Measurements from ENCODE around the gene PFKFB2. TPM values are rescaled to one million over a fixed set of nuclear protein-coding genes. Genes with fewer than 3 reads are reported as not detected.

PFKFB2 gene
- total RNA-seq, 1 donor from 2014 or later, result 1.0 TPM

GRCh38 chr1:207089627-207090355 lies 36.7 kb downstream of the PFKFB2 start:
- no peak for DNase-seq

- DNase-seq, result no peak
Observed at GRCh38 chr1:207091200-207091908, 38.3 kb downstream of the PFKFB2 start.

GRCh38 chr1:207093944-207094343 lies 40.9 kb downstream of the PFKFB2 start:
- DNase-seq, result no peak

GRCh38 chr1:207097871-207098324 lies 44.8 kb downstream of the PFKFB2 start:
- no peak for DNase-seq

GRCh38 chr1:207101720-207102119 lies 48.6 kb downstream of the PFKFB2 start:
- no peak for DNase-seq

- DNase-seq, result no peak
Observed at GRCh38 chr1:207102146-207102545, 49.1 kb downstream of the PFKFB2 start.

GRCh38 chr1:207102659-207103058 lies 49.6 kb downstream of the PFKFB2 start:
- DNase-seq, result no peak

- no peak for DNase-seq
Observed at GRCh38 chr1:207103892-207104373, 50.9 kb downstream of the PFKFB2 start, which contains the start of gene C4BPA. Gene C4BPA (plus strand): TSS chr1:207104233. CDS start chr1:207113026, 8,793 bp downstream.

GRCh38 chr1:207109004-207109403 lies 55.9 kb downstream of the PFKFB2 start:
- DNase-seq, result no peak

- DNase-seq, result no peak
Observed at GRCh38 chr1:207112616-207113296, 59.7 kb downstream of the PFKFB2 start.

- no peak for DNase-seq
Observed at GRCh38 chr1:207115269-207115668, 62.2 kb downstream of the PFKFB2 start.

- DNase-seq, result no peak
Observed at GRCh38 chr1:207124389-207124788, 71.3 kb downstream of the PFKFB2 start.

- peak; percentile 5 for DNase-seq
Observed at GRCh38 chr1:207128336-207128921, 75.4 kb downstream of the PFKFB2 start.

GRCh38 chr1:207129053-207129452 lies 76.0 kb downstream of the PFKFB2 start:
- DNase-seq, result no peak

Other genes with a start within 250 kb of the PFKFB2 start
- gene IL20, start 187.7 kb upstream of the PFKFB2 start, total RNA-seq, result not detected in 2 replicates
- gene IL24, start 155.8 kb upstream of the PFKFB2 start, total RNA-seq, result not detected in 2 replicates
- 0.17 TPM in 1 of 2 replicates, not detected in the other for gene FCMR, start 131.3 kb upstream of the PFKFB2 start, total RNA-seq
- under 0.01 TPM in 2 replicates for gene PIGR, start 106.8 kb upstream of the PFKFB2 start, total RNA-seq
- gene FCAMR, start 82.8 kb upstream of the PFKFB2 start, total RNA-seq, result not detected in 2 replicates
- gene C1orf116, start 20.5 kb upstream of the PFKFB2 start, total RNA-seq, result 0.05 and 0.17 TPM in 2 replicates
- gene YOD1, start 2.1 kb upstream of the PFKFB2 start, total RNA-seq, result 8.2 and 8.5 TPM in 2 replicates
- gene C4BPB, start 35.6 kb downstream of the PFKFB2 start, total RNA-seq, result 0.34 TPM in 1 of 2 replicates, not detected in the other
- under 0.01 TPM in 1 of 2 replicates, not detected in the other for gene C4BPA, start 51.0 kb downstream of the PFKFB2 start, total RNA-seq